HL-60 (cell line): Measurements from ENCODE around the gene CMTM5.

Experiments
- DNase-seq, 2 experiments: peaks; one replicate each; pipeline ENCODE4 v3.0.0-alpha.2; 2010 to 2020; ENCODE audit warnings: low read depth in 1 of 2, low spot score in 1 of 2
- H3K27ac ChIP-seq: fragments of 250-450 bp; sonication (Bioruptor Pico); replicated peaks from 2 replicates; pipeline ENCODE4 v1.5.1; 2020; ENCODE audit warnings: mild to moderate bottlenecking, moderate library complexity
- H3K27me3 ChIP-seq: fragments of 250-450 bp; sonication (Bioruptor Pico); 2 replicates; pipeline ENCODE4 v1.5.1; 2021; ENCODE audit warnings: mild to moderate bottlenecking, moderate library complexity; ENCODE audit not compliant: insufficient read depth, poor library complexity, severe bottlenecking
- H3K4me3 ChIP-seq: replicated peaks from 2 replicates; pipeline ENCODE4 v1.5.1; 2011; ENCODE audit warnings: mild to moderate bottlenecking, control low read depth, low read length; ENCODE audit not compliant: insufficient read depth
- CTCF ChIP-seq: IDR thresholded peaks from one replicate; pipeline ENCODE4 v1.5.1; 2011; ENCODE audit warnings: low read length, control low read depth, inconsistent platforms; ENCODE audit not compliant: insufficient read depth
- GABPA ChIP-seq: IDR thresholded peaks from 2 replicates; pipeline ENCODE4 v1.6.1; 2012; ENCODE audit warnings: low read depth
- POLR2AphosphoS5 ChIP-seq: IDR thresholded peaks from 2 replicates; pipeline ENCODE4 v1.6.1; 2012; ENCODE audit warnings: low read depth
- REST ChIP-seq: IDR thresholded peaks from 2 replicates; pipeline ENCODE4 v1.6.1; 2012; ENCODE audit warnings: low read depth; ENCODE audit not compliant: insufficient replicate concordance
- SPI1 ChIP-seq: IDR thresholded peaks from 2 replicates; pipeline ENCODE4 v1.6.1; 2012; ENCODE audit warnings: low read depth, mild to moderate bottlenecking, borderline replicate concordance

The CMTM5 gene

GRCh38 chr14:23375527-23376251 is 1.2 kb upstream of the CMTM5 start:
- no peak overlapping the region for H3K4me3 ChIP-seq
- no peak for DNase-seq
- TF ChIP-seq GABPA (no peak), CTCF (no peak), POLR2AphosphoS5 (no peak), REST (no peak), SPI1 (no peak)
- H3K27me3 ChIP-seq, result no peaks in the 10 kb centered on the region
- no peak overlapping the region for H3K27ac ChIP-seq

- no peak overlapping the region for H3K27ac ChIP-seq
- no peak for DNase-seq
- H3K27me3 ChIP-seq, result no peaks in the 10 kb centered on the region
- no peak for TF ChIP-seq POLR2AphosphoS5
- no peak for TF ChIP-seq GABPA
- no peak for TF ChIP-seq REST
- no peak for TF ChIP-seq SPI1
- TF ChIP-seq CTCF, result no peak
- no peak overlapping the region for H3K4me3 ChIP-seq
Measured at GRCh38 chr14:23377198-23377550, 328 bp downstream of the CMTM5 start.

- Histone ChIP-seq H3K4me3 (no peak overlapping the region), H3K27me3 (no peaks in the 10 kb centered on the region), H3K27ac (no peak overlapping the region)
- no peak for DNase-seq
- TF ChIP-seq CTCF (no peak), GABPA (no peak), SPI1 (no peak), POLR2AphosphoS5 (no peak), REST (no peak)
Measured at GRCh38 chr14:23377573-23378563, 1.0 kb downstream of the CMTM5 start.
